Measurements from ENCODE around the gene DUSP15.

The DUSP15 gene

DNA sequence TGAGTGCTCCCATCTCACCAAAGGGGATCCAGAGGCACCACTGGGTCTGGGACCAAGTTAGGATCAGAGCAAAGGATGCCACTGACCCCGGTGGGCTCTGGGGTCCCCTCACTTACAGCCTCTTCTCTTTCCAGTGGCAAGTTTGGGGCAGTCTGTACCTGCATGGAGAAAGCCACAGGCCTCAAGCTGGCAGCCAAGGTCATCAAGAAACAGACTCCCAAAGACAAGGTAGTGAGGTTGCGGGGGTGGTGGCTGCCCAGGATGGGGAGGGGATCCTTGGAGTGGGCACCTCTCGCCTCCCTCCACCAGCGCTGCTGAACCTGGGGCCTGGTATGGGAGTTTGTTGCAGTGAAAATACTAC is 46.2 kb downstream of the DUSP15 start:
- Histone ChIP-seq H3K36me3 (ENCODE audit: control insufficient read depth in 4 of 4, insufficient read depth in 4 of 4, low read length in 3 of 4) (no peaks in the 10 kb centered on the region), H3K4me1 (ENCODE audit: control extremely low read depth in 1 of 4, control insufficient read depth in 4 of 4, insufficient read depth in 4 of 4, low read length in 3 of 4) (peaks cover 0 to 26% (median 19%) of the 10 kb centered on the region in 4 experiments), H3K27ac (ENCODE audit: insufficient read depth in 1 of 2, low read depth in 1 of 2, low read length in 2 of 2, poor library complexity in 1 of 2, severe bottlenecking in 2 of 2) (no peak overlapping the region), H3K27me3 (replicated peaks in 2 of 5; ENCODE audit: control insufficient read depth in 4 of 5, insufficient read depth in 5 of 5, low read length in 4 of 5) (no peaks in the 10 kb centered on the region), H3K9me3 (ENCODE audit: control extremely low read depth in 1 of 5, control insufficient read depth in 4 of 5, insufficient read depth in 2 of 5, low read depth in 1 of 5, low read length in 4 of 5) (no peaks in the 10 kb centered on the region), H3K4me3 (ENCODE audit: control insufficient read depth in 1 of 7, extremely low read depth in 1 of 7, insufficient read depth in 4 of 7, low read depth in 2 of 7, low read length in 6 of 7) (no peak overlapping the region)
- 100% methylated on average over 2 of the region's 4 CpGs for WGBS (ENCODE audit: insufficient coverage)
- no peak for DNase-seq
- ChIA-PET CTCF (interaction anchor here (0.9 to 14.3 kb wide), 14 partner anchors 8 to 268 kb away, joined by 3 to 131 read pairs (median 12); partner anchors contain the start of genes FOXS1 and PDRG1), POLR2A (no interaction called here)

DNA sequence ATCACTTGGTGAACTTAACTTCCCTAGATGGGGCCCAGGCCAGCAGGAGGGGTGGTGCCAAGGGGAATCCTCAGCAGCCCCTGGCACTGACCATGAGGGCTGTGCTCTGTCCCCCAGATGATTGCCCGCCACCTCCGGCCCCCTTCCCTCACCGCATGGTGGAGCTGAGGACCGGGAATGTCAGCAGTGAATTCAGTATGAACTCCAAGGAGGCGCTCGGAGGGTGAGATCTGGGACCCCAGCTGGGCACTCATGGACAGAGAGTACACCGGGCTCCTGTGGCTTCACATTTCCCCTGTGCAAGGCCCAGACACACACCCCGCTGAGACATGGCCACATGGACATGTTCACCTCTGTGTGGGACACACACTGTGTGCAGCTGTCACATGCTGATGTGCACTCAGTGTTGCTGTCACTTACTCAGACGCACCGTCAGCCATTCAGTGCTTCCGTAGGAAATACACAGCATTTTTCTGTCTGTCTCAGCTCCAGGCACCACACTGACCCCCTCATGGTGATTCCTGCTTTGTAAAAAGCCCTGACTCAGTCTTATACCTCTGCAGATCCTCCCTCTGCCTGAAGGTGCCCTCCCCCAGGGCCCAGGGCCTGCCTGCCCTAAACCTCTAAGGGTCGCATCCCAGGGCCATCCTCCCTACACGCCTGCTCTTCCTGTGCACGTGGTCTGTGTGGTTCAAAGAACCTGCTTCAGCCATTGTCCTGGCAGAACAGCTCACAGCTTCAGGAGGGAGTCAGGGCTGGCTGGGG is 46.8 kb downstream of the DUSP15 start:
- no peak for DNase-seq
- H3K4me3 ChIP-seq (ENCODE audit: control insufficient read depth in 1 of 7, extremely low read depth in 1 of 7, insufficient read depth in 4 of 7, low read depth in 2 of 7, low read length in 6 of 7) = no peak overlapping the region
- no peaks in the 10 kb centered on the region for H3K9me3 ChIP-seq (ENCODE audit: control extremely low read depth in 1 of 5, control insufficient read depth in 4 of 5, insufficient read depth in 2 of 5, low read depth in 1 of 5, low read length in 4 of 5)
- CTCF ChIA-PET = interaction anchor here (0.7 to 14.3 kb wide), 26 partner anchors 9 to 326 kb away, joined by 3 to 131 read pairs (median 4); partner anchors contain the start of genes FOXS1 and PDRG1
- H3K4me1 ChIP-seq (ENCODE audit: control extremely low read depth in 1 of 4, control insufficient read depth in 4 of 4, insufficient read depth in 4 of 4, low read length in 3 of 4) = peaks cover 0 to 26% (median 19%) of the 10 kb centered on the region in 4 experiments
- 78% methylated on average over 13 of the region's 14 CpGs for WGBS (ENCODE audit: insufficient coverage)
- no peaks in the 10 kb centered on the region for H3K27me3 ChIP-seq (replicated peaks in 2 of 5; ENCODE audit: control insufficient read depth in 4 of 5, insufficient read depth in 5 of 5, low read length in 4 of 5)
- no peak overlapping the region for H3K27ac ChIP-seq (ENCODE audit: insufficient read depth in 1 of 2, low read depth in 1 of 2, low read length in 2 of 2, poor library complexity in 1 of 2, severe bottlenecking in 2 of 2)
- H3K36me3 ChIP-seq (ENCODE audit: control insufficient read depth in 4 of 4, insufficient read depth in 4 of 4, low read length in 3 of 4) = no peaks in the 10 kb centered on the region
- POLR2A ChIA-PET = interaction anchor here (1.0 kb wide), 1 partner anchor 13 kb away, joined by 3 read pairs; no protein-coding TSS in a partner anchor

DNA sequence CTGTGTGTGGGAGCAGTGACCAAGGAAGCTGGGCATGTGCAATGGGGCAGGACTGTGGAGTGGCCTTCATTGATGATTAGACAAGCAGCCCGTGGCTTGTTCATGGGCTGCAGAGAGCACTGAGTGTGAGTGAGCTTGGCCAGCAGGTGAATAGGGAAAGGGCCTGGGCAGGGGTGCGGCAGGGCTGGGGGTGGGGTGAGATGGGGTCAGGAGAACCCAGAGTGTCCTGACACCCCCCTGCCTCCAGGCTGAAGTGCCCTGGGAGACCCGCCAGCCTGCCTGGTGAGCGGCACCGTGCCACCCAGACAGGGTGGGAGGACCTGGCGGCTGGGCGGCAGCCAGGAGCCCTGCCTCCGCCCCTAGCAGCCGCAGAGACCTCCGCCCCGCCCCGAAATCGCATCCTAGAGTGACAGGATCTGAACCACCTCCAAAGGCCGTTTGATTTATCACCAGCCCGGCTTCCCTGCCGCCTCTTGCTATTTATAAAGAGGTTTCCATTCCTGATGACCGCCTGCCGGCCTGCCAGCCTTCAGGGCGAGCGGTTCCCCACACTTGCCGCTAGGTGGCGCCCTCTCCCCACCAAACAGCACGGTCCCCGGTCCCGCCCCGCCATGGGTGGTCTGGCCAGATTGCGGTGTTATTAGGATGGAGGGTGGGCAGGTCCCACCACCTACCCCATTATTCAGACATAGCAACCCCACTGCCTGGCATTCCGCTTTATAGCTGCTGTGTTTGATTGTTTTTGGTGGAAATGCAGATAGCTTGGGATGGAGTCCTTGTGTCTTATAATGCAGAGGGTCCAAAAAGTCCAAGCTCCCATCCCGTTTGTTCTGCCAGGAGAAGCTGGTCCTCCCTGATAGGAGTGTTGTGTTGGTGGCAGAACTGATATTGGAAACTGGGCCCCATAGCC is 47.7 kb downstream of the DUSP15 start:
- Histone ChIP-seq H3K4me3 (ENCODE audit: control insufficient read depth in 1 of 7, extremely low read depth in 1 of 7, insufficient read depth in 4 of 7, low read depth in 2 of 7, low read length in 6 of 7) (peak overlapping the region in 3 of 7 experiments; percentile 32 to 48 (median 43)), H3K27me3 (replicated peaks in 2 of 5; ENCODE audit: control insufficient read depth in 4 of 5, insufficient read depth in 5 of 5, low read length in 4 of 5) (no peaks in the 10 kb centered on the region), H3K27ac (ENCODE audit: insufficient read depth in 1 of 2, low read depth in 1 of 2, low read length in 2 of 2, poor library complexity in 1 of 2, severe bottlenecking in 2 of 2) (no peak overlapping the region), H3K9me3 (ENCODE audit: control extremely low read depth in 1 of 5, control insufficient read depth in 4 of 5, insufficient read depth in 2 of 5, low read depth in 1 of 5, low read length in 4 of 5) (no peaks in the 10 kb centered on the region), H3K4me1 (ENCODE audit: control extremely low read depth in 1 of 4, control insufficient read depth in 4 of 4, insufficient read depth in 4 of 4, low read length in 3 of 4) (peaks cover 0 to 26% (median 19%) of the 10 kb centered on the region in 4 experiments), H3K36me3 (ENCODE audit: control insufficient read depth in 4 of 4, insufficient read depth in 4 of 4, low read length in 3 of 4) (no peaks in the 10 kb centered on the region)
- ChIA-PET POLR2A (interaction anchor here (1.0 kb wide), 1 partner anchor 14 kb away, joined by 3 read pairs; no protein-coding TSS in a partner anchor), CTCF (interaction anchor here (0.7 to 14.3 kb wide), 27 partner anchors 8 to 327 kb away, joined by 3 to 131 read pairs (median 5); partner anchors contain the start of genes FOXS1 and PDRG1)
- DNase-seq = peak; percentile 69 to 87 (median 81)
- WGBS (ENCODE audit: insufficient coverage) = 6% methylated on average over 19 of the region's 29 CpGs

DNA sequence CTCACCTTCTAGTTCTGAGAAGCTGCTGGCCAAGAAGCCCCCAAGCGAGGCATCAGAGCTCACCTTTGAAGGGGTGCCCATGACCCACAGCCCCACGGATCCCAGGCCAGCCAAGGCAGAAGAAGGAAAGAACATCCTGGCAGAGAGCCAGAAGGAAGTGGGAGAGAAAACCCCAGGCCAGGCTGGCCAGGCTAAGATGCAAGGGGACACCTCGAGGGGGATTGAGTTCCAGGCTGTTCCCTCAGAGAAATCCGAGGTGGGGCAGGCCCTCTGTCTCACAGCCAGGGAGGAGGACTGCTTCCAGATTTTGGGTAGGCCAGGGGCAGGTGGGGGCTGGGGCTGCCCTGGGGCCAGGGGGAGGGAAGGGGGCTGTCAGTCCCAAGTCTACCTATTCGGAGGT is 48.9 kb downstream of the DUSP15 start:
- ChIA-PET POLR2A (no interaction called here), CTCF (interaction anchor here (0.8 to 14.3 kb wide), 8 partner anchors 11 to 211 kb away, joined by 3 to 131 read pairs (median 34); partner anchors contain the start of genes FOXS1 and PDRG1)
- Histone ChIP-seq H3K27me3 (replicated peaks in 2 of 5; ENCODE audit: control insufficient read depth in 4 of 5, insufficient read depth in 5 of 5, low read length in 4 of 5) (no peaks in the 10 kb centered on the region), H3K36me3 (ENCODE audit: control insufficient read depth in 4 of 4, insufficient read depth in 4 of 4, low read length in 3 of 4) (no peaks in the 10 kb centered on the region), H3K4me3 (ENCODE audit: control insufficient read depth in 1 of 7, extremely low read depth in 1 of 7, insufficient read depth in 4 of 7, low read depth in 2 of 7, low read length in 6 of 7) (no peak overlapping the region), H3K9me3 (ENCODE audit: control extremely low read depth in 1 of 5, control insufficient read depth in 4 of 5, insufficient read depth in 2 of 5, low read depth in 1 of 5, low read length in 4 of 5) (no peaks in the 10 kb centered on the region), H3K27ac (ENCODE audit: insufficient read depth in 1 of 2, low read depth in 1 of 2, low read length in 2 of 2, poor library complexity in 1 of 2, severe bottlenecking in 2 of 2) (no peak overlapping the region), H3K4me1 (ENCODE audit: control extremely low read depth in 1 of 4, control insufficient read depth in 4 of 4, insufficient read depth in 4 of 4, low read length in 3 of 4) (peaks cover 0 to 26% (median 19%) of the 10 kb centered on the region in 4 experiments)
- no peak for DNase-seq
- WGBS (ENCODE audit: insufficient coverage) = 46% methylated on average over 3 of the region's 5 CpGs

DNA sequence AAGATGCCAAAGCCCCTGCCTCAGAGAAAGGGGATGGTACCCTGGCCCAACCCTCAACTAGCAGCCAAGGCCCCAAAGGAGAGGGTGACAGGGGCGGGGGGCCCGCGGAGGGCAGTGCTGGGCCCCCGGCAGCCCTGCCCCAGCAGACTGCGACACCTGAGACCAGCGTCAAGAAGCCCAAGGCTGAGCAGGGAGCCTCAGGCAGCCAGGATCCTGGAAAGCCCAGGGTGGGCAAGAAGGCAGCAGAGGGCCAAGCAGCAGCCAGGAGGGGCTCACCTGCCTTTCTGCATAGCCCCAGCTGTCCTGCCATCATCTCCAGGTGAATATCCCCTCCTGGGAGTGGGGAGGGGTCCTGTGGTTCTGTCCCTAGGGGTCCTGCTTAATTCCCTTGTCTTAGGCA is 50.1 kb downstream of the DUSP15 start:
- POLR2A ChIA-PET = no interaction called here
- H3K27me3 ChIP-seq (replicated peaks in 2 of 5; ENCODE audit: control insufficient read depth in 4 of 5, insufficient read depth in 5 of 5, low read length in 4 of 5) = no peaks in the 10 kb centered on the region
- WGBS (ENCODE audit: insufficient coverage) = 92% methylated on average over 6 of the region's 6 CpGs
- no peaks in the 10 kb centered on the region for H3K9me3 ChIP-seq (ENCODE audit: control extremely low read depth in 1 of 5, control insufficient read depth in 4 of 5, insufficient read depth in 2 of 5, low read depth in 1 of 5, low read length in 4 of 5)
- H3K4me1 ChIP-seq (ENCODE audit: control extremely low read depth in 1 of 4, control insufficient read depth in 4 of 4, insufficient read depth in 4 of 4, low read length in 3 of 4) = peaks cover 0 to 26% (median 19%) of the 10 kb centered on the region in 4 experiments
- no peaks in the 10 kb centered on the region for H3K36me3 ChIP-seq (ENCODE audit: control insufficient read depth in 4 of 4, insufficient read depth in 4 of 4, low read length in 3 of 4)
- CTCF ChIA-PET = interaction anchor here (5.2 to 14.3 kb wide), 2 partner anchors 25 to 32 kb away, joined by 69 to 131 read pairs; partner anchors contain the start of gene FOXS1
- DNase-seq = no peak
- no peak overlapping the region for H3K27ac ChIP-seq (ENCODE audit: insufficient read depth in 1 of 2, low read depth in 1 of 2, low read length in 2 of 2, poor library complexity in 1 of 2, severe bottlenecking in 2 of 2)
- no peak overlapping the region for H3K4me3 ChIP-seq (ENCODE audit: control insufficient read depth in 1 of 7, extremely low read depth in 1 of 7, insufficient read depth in 4 of 7, low read depth in 2 of 7, low read length in 6 of 7)

DNA sequence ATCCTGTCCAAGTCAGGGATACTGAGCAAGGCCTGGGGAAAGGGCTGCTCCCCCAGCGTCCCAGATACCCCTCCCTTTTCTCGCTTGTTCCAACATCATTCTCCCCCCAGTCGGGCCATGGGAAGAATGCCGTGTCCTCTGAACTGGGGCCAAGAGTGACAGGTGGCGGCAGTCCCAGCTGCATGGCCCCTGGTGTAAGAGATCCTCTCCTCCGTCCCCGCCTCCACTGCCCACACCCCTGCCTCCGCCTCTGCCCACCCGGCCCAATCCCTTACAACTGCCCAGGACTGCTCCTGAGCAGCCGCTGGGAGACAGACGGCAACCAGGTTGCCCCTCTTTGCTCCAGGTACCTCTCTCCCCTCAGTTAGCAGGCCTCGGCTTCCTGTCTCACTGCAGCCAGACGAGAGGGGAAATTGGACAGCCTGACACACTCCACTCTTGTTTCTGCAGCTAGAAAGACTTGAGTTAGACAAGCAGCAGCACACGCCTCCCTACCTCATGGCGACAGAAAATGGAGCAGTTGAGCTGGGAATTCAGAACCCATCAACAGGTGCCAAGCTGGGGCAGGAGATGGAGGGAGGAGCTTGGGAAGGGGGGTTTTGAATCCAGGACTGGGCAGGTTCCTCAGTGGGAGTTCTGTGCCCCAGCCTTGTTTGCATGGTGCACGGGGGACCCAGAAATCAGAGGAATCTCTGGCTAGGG is 51.1 kb downstream of the DUSP15 start, which contains the start of gene MYLK2:
Gene MYLK2, plus strand, starts transcription at position 274 of the 702 bp plus-strand sequence. Its CDS starts 225 bp downstream, at position 499.
- H3K4me1 ChIP-seq (ENCODE audit: control extremely low read depth in 1 of 4, control insufficient read depth in 4 of 4, insufficient read depth in 4 of 4, low read length in 3 of 4) = peaks cover 0 to 22% (median 18%) of the 10 kb centered on the region in 4 experiments
- H3K27me3 ChIP-seq (replicated peaks in 2 of 5; ENCODE audit: control insufficient read depth in 4 of 5, insufficient read depth in 5 of 5, low read length in 4 of 5) = no peaks in the 10 kb centered on the region
- POLR2A ChIA-PET = no interaction called here
- H3K4me3 ChIP-seq (ENCODE audit: control insufficient read depth in 1 of 7, extremely low read depth in 1 of 7, insufficient read depth in 4 of 7, low read depth in 2 of 7, low read length in 6 of 7) = no peak within 1 kb of the TSS
- H3K27ac ChIP-seq (ENCODE audit: insufficient read depth in 1 of 2, low read depth in 1 of 2, low read length in 2 of 2, poor library complexity in 1 of 2, severe bottlenecking in 2 of 2) = no peak within 1 kb of the TSS
- no peak for DNase-seq
- no peaks in the 10 kb centered on the region for H3K36me3 ChIP-seq (ENCODE audit: control insufficient read depth in 4 of 4, insufficient read depth in 4 of 4, low read length in 3 of 4)
- 95% methylated on average over 14 of the region's 16 CpGs for WGBS (ENCODE audit: insufficient coverage)
- CTCF ChIA-PET = interaction anchor here (0.9 to 14.3 kb wide), 7 partner anchors 11 to 210 kb away, joined by 3 to 131 read pairs (median 8); partner anchors contain the start of gene FOXS1
- H3K9me3 ChIP-seq (ENCODE audit: control extremely low read depth in 1 of 5, control insufficient read depth in 4 of 5, insufficient read depth in 2 of 5, low read depth in 1 of 5, low read length in 4 of 5) = no peaks in the 10 kb centered on the region
